ENCODE results near the gene FNBP1.

The FNBP1 gene

GRCh38 chr9:129933185-129934040 is 109.6 kb downstream of the FNBP1 start:
- no peak overlapping the region for H3K27ac ChIP-seq
- TF ChIP-seq, protein P1, sequence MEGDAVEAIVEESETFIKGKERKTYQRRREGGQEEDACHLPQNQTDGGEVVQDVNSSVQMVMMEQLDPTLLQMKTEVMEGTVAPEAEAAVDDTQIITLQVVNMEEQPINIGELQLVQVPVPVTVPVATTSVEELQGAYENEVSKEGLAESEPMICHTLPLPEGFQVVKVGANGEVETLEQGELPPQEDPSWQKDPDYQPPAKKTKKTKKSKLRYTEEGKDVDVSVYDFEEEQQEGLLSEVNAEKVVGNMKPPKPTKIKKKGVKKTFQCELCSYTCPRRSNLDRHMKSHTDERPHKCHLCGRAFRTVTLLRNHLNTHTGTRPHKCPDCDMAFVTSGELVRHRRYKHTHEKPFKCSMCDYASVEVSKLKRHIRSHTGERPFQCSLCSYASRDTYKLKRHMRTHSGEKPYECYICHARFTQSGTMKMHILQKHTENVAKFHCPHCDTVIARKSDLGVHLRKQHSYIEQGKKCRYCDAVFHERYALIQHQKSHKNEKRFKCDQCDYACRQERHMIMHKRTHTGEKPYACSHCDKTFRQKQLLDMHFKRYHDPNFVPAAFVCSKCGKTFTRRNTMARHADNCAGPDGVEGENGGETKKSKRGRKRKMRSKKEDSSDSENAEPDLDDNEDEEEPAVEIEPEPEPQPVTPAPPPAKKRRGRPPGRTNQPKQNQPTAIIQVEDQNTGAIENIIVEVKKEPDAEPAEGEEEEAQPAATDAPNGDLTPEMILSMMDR (conservative IDR thresholded peaks at IDR 0.05) = no peak

DNA sequence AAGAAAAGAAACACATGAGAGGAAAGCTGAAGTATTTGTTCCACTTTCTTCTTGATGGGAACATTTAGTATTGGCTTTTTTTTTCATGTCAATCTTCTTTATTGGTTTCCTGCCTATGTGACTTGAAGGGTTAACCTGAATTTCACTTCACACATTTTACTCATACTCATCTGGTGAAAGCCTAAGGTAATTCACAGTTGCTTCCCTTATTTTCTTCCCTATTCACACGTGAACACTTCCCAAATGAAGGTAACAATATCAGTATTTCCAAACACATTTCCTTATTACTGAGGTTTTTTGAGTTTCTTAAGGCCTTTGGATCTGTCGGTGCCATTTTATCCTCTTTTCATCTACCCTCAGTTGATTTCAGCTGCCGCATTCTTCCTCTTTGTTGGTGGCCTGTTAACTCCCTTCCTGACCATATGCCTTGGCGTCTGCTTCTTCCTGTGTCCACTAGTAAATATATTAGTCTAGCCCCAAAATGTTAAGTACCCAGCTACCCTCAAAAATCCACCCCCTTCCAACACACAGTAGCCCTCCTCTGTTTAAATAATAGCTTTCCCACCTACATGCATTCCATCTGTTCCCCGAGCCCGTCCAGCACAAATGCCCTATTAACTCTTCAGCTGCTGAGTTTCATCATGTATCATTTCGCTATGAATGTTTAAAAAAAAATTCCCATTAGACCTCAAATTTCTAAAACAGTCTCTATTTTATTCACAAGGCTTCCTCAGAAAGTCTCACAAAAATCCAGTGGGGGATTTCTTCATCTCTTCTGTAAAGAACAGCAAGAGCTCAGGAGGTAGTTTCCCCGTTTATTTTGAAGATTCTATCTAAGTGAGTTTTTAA is 110.5 kb downstream of the FNBP1 start:
- no peak overlapping the region for H3K27ac ChIP-seq
- TF ChIP-seq, protein P1 (conservative IDR thresholded peaks at IDR 0.05) = no peak

DNA sequence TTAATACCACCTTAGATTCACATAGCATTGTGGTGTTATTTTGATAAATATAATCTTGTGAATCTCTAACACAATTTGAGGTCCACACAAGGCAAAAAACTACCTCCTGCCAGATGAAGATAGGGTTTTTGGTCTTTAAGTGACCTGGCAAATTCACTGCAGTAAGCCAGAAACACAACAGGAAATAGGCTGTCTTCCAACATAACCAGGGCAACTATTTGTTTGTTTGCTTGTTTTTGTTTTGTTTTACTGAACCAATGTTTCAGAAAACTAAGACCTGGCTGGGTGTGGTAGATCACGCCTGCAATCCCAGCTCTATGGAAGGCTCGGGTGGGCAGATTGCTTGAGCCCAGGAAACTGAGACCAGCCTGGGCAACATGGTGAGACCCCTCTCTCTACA is 112.2 kb downstream of the FNBP1 start:
- TF ChIP-seq, protein P1 (conservative IDR thresholded peaks at IDR 0.05) = no peak
- no peak overlapping the region for H3K27ac ChIP-seq

DNA sequence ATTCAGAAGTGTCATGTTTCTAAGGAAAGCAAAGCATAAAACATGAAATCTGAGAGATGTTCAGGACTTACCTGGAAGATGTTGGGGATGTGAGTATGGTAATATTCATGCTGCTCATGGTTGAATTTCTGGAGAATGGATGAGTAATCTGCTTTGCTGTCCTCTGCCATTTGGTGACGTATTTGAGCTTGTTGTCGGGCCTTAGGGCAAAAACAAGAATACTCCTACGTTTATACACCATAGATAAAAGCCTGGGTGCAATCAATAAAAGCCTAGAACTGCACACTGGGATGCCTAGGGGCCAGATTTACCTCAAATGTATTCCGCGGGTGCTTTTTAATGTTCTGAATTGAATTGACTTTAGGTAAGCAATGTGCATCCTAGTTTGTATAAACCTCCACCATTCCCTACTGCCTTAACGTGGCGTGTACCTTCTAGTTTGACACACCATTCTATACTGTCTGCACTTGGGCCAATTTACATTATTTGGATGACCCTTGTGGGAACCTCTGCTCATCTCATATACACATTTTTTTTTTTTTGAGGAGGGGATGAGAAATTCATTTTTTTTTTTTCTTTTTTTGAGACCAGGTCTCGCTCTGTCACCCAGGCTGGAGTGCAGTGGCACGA is 113.4 kb downstream of the FNBP1 start:
- H3K27ac ChIP-seq = no peak overlapping the region
- TF ChIP-seq, protein P1 (conservative IDR thresholded peaks at IDR 0.05) = no peak

GRCh38 chr9:129923589-129923988 is 119.4 kb downstream of the FNBP1 start:
- TF ChIP-seq, protein P1 (conservative IDR thresholded peaks at IDR 0.05) = no peak
- no peak overlapping the region for H3K27ac ChIP-seq

DNA sequence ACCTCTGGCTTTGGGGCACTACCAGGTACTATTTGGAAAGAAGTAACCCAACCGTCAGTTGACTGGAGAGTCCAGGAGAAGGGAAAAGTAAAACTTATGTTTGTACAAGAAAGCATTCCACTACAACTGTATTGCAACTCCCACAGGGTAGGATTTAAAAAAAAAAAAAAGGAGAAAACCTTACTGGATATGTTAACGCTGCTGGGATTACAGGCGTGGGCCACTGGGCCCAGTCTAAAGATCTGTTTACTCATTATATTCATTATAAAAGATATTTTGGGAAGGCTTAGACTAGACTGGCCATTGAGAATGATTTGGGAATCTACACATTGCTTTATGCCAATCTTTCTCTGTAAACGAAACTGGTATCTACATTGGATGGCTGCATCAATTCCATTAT is 121.1 kb downstream of the FNBP1 start:
- H3K27ac ChIP-seq = no peak overlapping the region
- TF ChIP-seq, protein P1 (conservative IDR thresholded peaks at IDR 0.05) = no peak

GRCh38 chr9:129919841-129920240 is 123.1 kb downstream of the FNBP1 start:
- TF ChIP-seq, protein P1 (conservative IDR thresholded peaks at IDR 0.05) = no peak

More at GRCh38 chr9:129919841-129920240, 123.1 kb downstream of the FNBP1 start:
- H3K27ac ChIP-seq = no peak overlapping the region

Data from VCaP (cell line).